GM23338 (cell line): ENCODE data around the gene RCAN1. TPM values are rescaled to one million over a fixed set of nuclear protein-coding genes. Genes with fewer than 3 reads are reported as not detected.

Experiments
- ATAC-seq: fragments of 200-7000 bp; cut with Tn5 transposase; 3 replicates; pipeline ENCODE4 v1.9.1; 2020
- DNase-seq: peaks from one replicate; pipeline ENCODE4 v3.0.0-alpha.2; 2015; ENCODE audit warnings: low spot score
- H2AFZ ChIP-seq: fragments of 200-600 bp; sonication (generic); 2 replicates; pipeline ENCODE4 v1.8.0; 2016; ENCODE audit warnings: antibody characterized with exemption, mild to moderate bottlenecking, moderate library complexity
- H3F3A ChIP-seq: fragments of 200-600 bp; sonication (generic); replicated peaks from 2 replicates; pipeline ENCODE4 v1.8.0; 2017; ENCODE audit warnings: antibody characterized with exemption, mixed run types, low read depth
- H3K27ac ChIP-seq: fragments of 200-600 bp; sonication (generic); 2 replicates; pipeline ENCODE4 v1.6.1; 2016; ENCODE audit warnings: low read depth
- H3K27me3 ChIP-seq: fragments of 200-600 bp; sonication (generic); 2 replicates; pipeline ENCODE4 v1.8.0; 2016; ENCODE audit warnings: mild to moderate bottlenecking, mixed run types, moderate library complexity; ENCODE audit not compliant: insufficient read depth
- H3K36me3 ChIP-seq: fragments of 200-600 bp; sonication (generic); 2 replicates; pipeline ENCODE4 v1.8.0; 2016; ENCODE audit warnings: mild to moderate bottlenecking; ENCODE audit not compliant: insufficient read depth
- H3K4me1 ChIP-seq: fragments of 200-600 bp; sonication (generic); 2 replicates; pipeline ENCODE4 v1.8.0; 2016; ENCODE audit warnings: mild to moderate bottlenecking, moderate library complexity; ENCODE audit not compliant: insufficient read depth
- H3K4me2 ChIP-seq: fragments of 200-600 bp; sonication (generic); 2 replicates; pipeline ENCODE4 v1.7.1; 2017; ENCODE audit warnings: mixed run types
- H3K4me3 ChIP-seq: fragments of 200-600 bp; sonication (generic); 2 replicates; pipeline ENCODE4 v1.6.1; 2016; ENCODE audit warnings: mixed run types
- H3K79me2 ChIP-seq: fragments of 200-600 bp; sonication (generic); replicated peaks from 2 replicates; pipeline ENCODE4 v1.8.0; 2017; ENCODE audit warnings: mild to moderate bottlenecking; ENCODE audit not compliant: insufficient read depth
- H3K9me2 ChIP-seq: fragments of 200-600 bp; sonication (generic); 2 replicates; pipeline ENCODE4 v1.8.0; 2017; ENCODE audit not compliant: insufficient read depth
- H4K20me1 ChIP-seq: fragments of 200-600 bp; sonication (generic); replicated peaks from 2 replicates; pipeline ENCODE4 v1.8.0; 2017; ENCODE audit warnings: mild to moderate bottlenecking; ENCODE audit not compliant: insufficient read depth
- H3K27ac Mint-ChIP-seq: 2 replicates; pipeline ENCODE4 v1.8.0; 2020; ENCODE audit warnings: inconsistent platforms, mild to moderate bottlenecking, moderate library complexity, mixed read lengths
- H3K27me3 Mint-ChIP-seq: 3 replicates; pipeline ENCODE4 v1.8.0; 2022; ENCODE audit warnings: low read depth, mild to moderate bottlenecking, moderate library complexity, mixed read lengths, inconsistent platforms; ENCODE audit not compliant: insufficient read depth, poor library complexity
- H3K36me3 Mint-ChIP-seq: 3 replicates; pipeline ENCODE4 v1.8.0; 2021; ENCODE audit warnings: low read depth, mild to moderate bottlenecking, inconsistent platforms, moderate library complexity, mixed read lengths
- H3K4me1 Mint-ChIP-seq: 3 replicates; pipeline ENCODE4 v1.8.0; 2020; ENCODE audit warnings: mild to moderate bottlenecking, inconsistent platforms, mixed read lengths
- H3K4me3 Mint-ChIP-seq: 3 replicates; pipeline ENCODE4 v1.8.0; 2021; ENCODE audit warnings: moderate library complexity, mild to moderate bottlenecking, inconsistent platforms, mixed read lengths
- H3K9me3 Mint-ChIP-seq: 3 replicates; pipeline ENCODE4 v1.8.0; 2020; ENCODE audit warnings: moderate library complexity, mild to moderate bottlenecking, inconsistent platforms, mixed read lengths
- CREB1 ChIP-seq: fragments of 250-450 bp; sonication (Bioruptor Pico); IDR thresholded peaks from 2 replicates; pipeline ENCODE4 v1.5.0; 2020; ENCODE audit warnings: low read depth, mild to moderate bottlenecking, moderate library complexity
- ETS1 ChIP-seq: IDR thresholded peaks from 2 replicates; pipeline ENCODE4 v1.6.1; 2016; ENCODE audit warnings: antibody characterized with exemption
- EZH2 ChIP-seq: fragments of 200-600 bp; sonication (generic); IDR thresholded peaks from one replicate; pipeline ENCODE4 v1.8.0; 2017; ENCODE audit warnings: antibody characterized with exemption, mild to moderate bottlenecking, low read depth; ENCODE audit not compliant: unreplicated experiment
- JUNB ChIP-seq: IDR thresholded peaks from one replicate; pipeline ENCODE4 v1.6.1; 2016; ENCODE audit warnings: antibody characterized with exemption; ENCODE audit not compliant: unreplicated experiment
- NANOG ChIP-seq: IDR thresholded peaks from 2 replicates; pipeline ENCODE4 v1.6.1; 2016; ENCODE audit warnings: antibody characterized with exemption, borderline replicate concordance
- REST ChIP-seq: IDR thresholded peaks from one replicate; pipeline ENCODE4 v1.6.1; 2018; ENCODE audit warnings: antibody characterized with exemption; ENCODE audit not compliant: unreplicated experiment
- STAT1 ChIP-seq: IDR thresholded peaks from one replicate; pipeline ENCODE4 v1.6.1; 2016; ENCODE audit warnings: antibody characterized with exemption; ENCODE audit not compliant: unreplicated experiment
- ZNF331 ChIP-seq: fragments of 250-450 bp; sonication (Bioruptor Pico); IDR thresholded peaks from 2 replicates; pipeline ENCODE4 v1.5.0; 2020; ENCODE audit warnings: low read depth, mild to moderate bottlenecking, moderate library complexity
- polyA plus RNA-seq: library from polyadenylated mRNA; unstranded; fragments of >200 nt; fragmentation: Nextera tagmentation; extraction: Ambion mirVana; gene quantifications from 2 replicates; pipeline ENCODE4 v1.2.1, GENCODE V29; 2016
- total RNA-seq: library from RNA; depleted of rRNA; stranded (reverse); fragments of >200 nt; shearing (Covaris generic); gene quantifications from 2 replicates; pipeline ENCODE4 v1.2.3, GENCODE V29; 2014

RCAN1 gene
- total and polyA plus RNA-seq, 2 experiments from 2014 or later: 3.7 to 5.2 TPM

GRCh38 chr21:34560021-34560420 lies 54.9 kb downstream of the RCAN1 start (continued):
- TF ChIP-seq REST: no peak
- TF ChIP-seq JUNB: no peak
- TF ChIP-seq ZNF331 (CRISPR knock-in tag): no peak

GRCh38 chr21:34559089-34559631 lies 55.8 kb downstream of the RCAN1 start:
- no peak for TF ChIP-seq STAT1
- no peak for TF ChIP-seq CREB1 (CRISPR knock-in tag)
- no peak overlapping the region for H3K4me2 ChIP-seq
- peaks cover 1% of the 10 kb centered on the region for H3K27me3 Mint-ChIP-seq
- H3K9me3 Mint-ChIP-seq: peaks cover 12% of the 10 kb centered on the region
- H3K4me1 Mint-ChIP-seq: peaks cover 2% of the 10 kb centered on the region; the same call in 2 of the 3 replicates
- DNase-seq: no peak
- H3K4me3 Mint-ChIP-seq: no peak overlapping the region
- H3K27ac ChIP-seq: no peak overlapping the region
- no peaks in the 10 kb centered on the region for H4K20me1 ChIP-seq
- H3K79me2 ChIP-seq: no peaks in the 10 kb centered on the region
- no peaks in the 10 kb centered on the region for H3F3A ChIP-seq
- no peak for ATAC-seq
- H3K27me3 ChIP-seq: no peaks in the 10 kb centered on the region
- no peaks in the 10 kb centered on the region for H3K4me1 ChIP-seq
- no peak overlapping the region for H3K27ac Mint-ChIP-seq
- no peaks in the 10 kb centered on the region; the same call in 1 of the 2 replicates for H3K9me2 ChIP-seq
- H3K36me3 Mint-ChIP-seq: peaks cover 11% of the 10 kb centered on the region
- no peak overlapping the region for H3K4me3 ChIP-seq
- no peaks in the 10 kb centered on the region; the same call in 1 of the 2 replicates for H3K36me3 ChIP-seq
- no peak overlapping the region for H2AFZ ChIP-seq

- ATAC-seq: no peak
- TF ChIP-seq ETS1 (no peak), REST (no peak), NANOG (no peak), EZH2 (no peak), STAT1 (no peak)
Measured at GRCh38 chr21:34558166-34558565, 56.7 kb downstream of the RCAN1 start.

More at GRCh38 chr21:34558166-34558565, 56.7 kb downstream of the RCAN1 start:
- Mint-ChIP-seq H3K27me3 (no peaks in the 10 kb centered on the region), H3K4me1 (no peaks in the 10 kb centered on the region; the same call in 2 of the 3 replicates), H3K9me3 (peaks cover 16% of the 10 kb centered on the region), H3K4me3 (no peak overlapping the region), H3K27ac (no peak overlapping the region), H3K36me3 (peaks cover 12% of the 10 kb centered on the region)
- Histone ChIP-seq H3K4me1 (no peaks in the 10 kb centered on the region), H3F3A (no peaks in the 10 kb centered on the region), H3K4me2 (no peak overlapping the region), H4K20me1 (no peaks in the 10 kb centered on the region), H3K27me3 (no peaks in the 10 kb centered on the region), H3K27ac (no peak overlapping the region), H3K36me3 (no peaks in the 10 kb centered on the region; the same call in 1 of the 2 replicates), H2AFZ (no peak overlapping the region), H3K4me3 (no peak overlapping the region), H3K79me2 (no peaks in the 10 kb centered on the region), H3K9me2 (no peaks in the 10 kb centered on the region; the same call in 1 of the 2 replicates)
- no peak for DNase-seq
